GM12878 (cell line): ENCODE results near the gene C20orf173. TPM values are rescaled to one million over a fixed set of nuclear protein-coding genes. Genes with fewer than 3 reads are reported as not detected.

ENCODE experiments used
- CBFB ChIP-seq: IDR thresholded peaks from 2 replicates; pipeline ENCODE4 v1.6.1; 2016; ENCODE audit warnings: antibody characterized with exemption, low read depth
- CHD2 ChIP-seq: IDR thresholded peaks from 2 replicates; pipeline ENCODE4 v1.6.1; 2011; ENCODE audit warnings: low read depth, low read length, improper control_type of control experiment, borderline replicate concordance
- HDGF ChIP-seq: fragments of 450-650 bp; IDR thresholded peaks from 2 replicates; pipeline ENCODE4 v1.6.1; 2016; ENCODE audit warnings: antibody characterized with exemption
- JUND ChIP-seq: IDR thresholded peaks from 2 replicates; pipeline ENCODE4 v1.6.1; 2012; ENCODE audit warnings: low read depth, mild to moderate bottlenecking, low read length, improper control_type of control experiment, moderate library complexity
- LARP7 ChIP-seq: fragments of 450-650 bp; IDR thresholded peaks from 2 replicates; pipeline ENCODE4 v1.6.1; 2017; ENCODE audit warnings: mild to moderate bottlenecking
- MTA3 ChIP-seq: IDR thresholded peaks from 2 replicates; pipeline ENCODE4 v1.6.1; 2012; ENCODE audit warnings: low read length, inconsistent platforms, borderline replicate concordance
- NR2C1 ChIP-seq: fragments of 450-650 bp; IDR thresholded peaks from 2 replicates; pipeline ENCODE4 v1.6.1; 2017; ENCODE audit warnings: antibody characterized with exemption, mild to moderate bottlenecking, moderate library complexity
- PAX5 ChIP-seq: IDR thresholded peaks from 2 replicates; pipeline ENCODE4 v1.6.1; 2011; ENCODE audit warnings: low read depth, low read length, borderline replicate concordance
- SKIL ChIP-seq: fragments of 450-650 bp; IDR thresholded peaks from 2 replicates; pipeline ENCODE4 v1.6.1; 2017; ENCODE audit warnings: mild to moderate bottlenecking, low read depth, inconsistent platforms; ENCODE audit not compliant: poor library complexity, severe bottlenecking
- SMAD1 ChIP-seq: fragments of 450-650 bp; IDR thresholded peaks from 2 replicates; pipeline ENCODE4 v1.6.1; 2018; ENCODE audit warnings: mild to moderate bottlenecking, low read depth; ENCODE audit not compliant: partially characterized antibody
- SMARCA5 ChIP-seq: fragments of 450-650 bp; IDR thresholded peaks from 2 replicates; pipeline ENCODE4 v1.6.1; 2017; ENCODE audit warnings: mild to moderate bottlenecking
- ZBTB4 ChIP-seq: fragments of 450-650 bp; formaldehyde crosslinking; IDR thresholded peaks from 2 replicates; pipeline ENCODE4 v1.4.0; 2022; ENCODE audit warnings: mild to moderate bottlenecking, moderate library complexity
- ZNF687 ChIP-seq: fragments of 450-650 bp; IDR thresholded peaks from 2 replicates; pipeline ENCODE4 v1.6.1; 2017; ENCODE audit warnings: mild to moderate bottlenecking, moderate library complexity
- polyA plus RNA-seq, 11 experiments: library from polyadenylated mRNA; depleted of rRNA in 4 of 11; unstranded in 6 of 11; stranded (reverse) in 5 of 11; fragments of >200 nt; fragmentation: Nextera tagmentation in 4 of 11; fragmentation: Illumina TruSeq in 1 of 11; extraction: Ambion mirVana in 4 of 11; extraction: Trizol in 1 of 11; gene quantifications; 1 replicate in 1 of 11; 2 replicates in 10 of 11; pipeline versions ENCODE4 v1.2.1 to v1.2.3, GENCODE V29; 2011 to 2016; ENCODE audit warnings: inconsistent platforms in 2 of 11, missing spikeins in 2 of 11, low read depth in 1 of 11
- total RNA-seq, 4 experiments: library from RNA; depleted of rRNA in 3 of 4; stranded (reverse); fragments of >200 nt in 3 of 4; fragmentation: Illumina TruSeq in 1 of 4; extraction: Trizol in 1 of 4; gene quantifications; 2 replicates each; pipeline versions ENCODE4 v1.2.1 to v1.2.3, GENCODE V29; 2013 to 2021

Gene C20orf173
- total and polyA plus RNA-seq, 10 of the 15 experiments (the other 5 are each of a cell fraction or from before 2014, with no cell fraction given): not detected

- TF ChIP-seq ZBTB4 (CRISPR knock-in tag) (no peak), CBFB (no peak), HDGF (no peak), PAX5 (peak; percentile 78; the same call in 1 of the 2 replicates), SMAD1 (no peak), NR2C1 (no peak), ZNF687 (no peak), LARP7 (no peak), MTA3 (no peak), CHD2 (no peak), SMARCA5 (no peak), SKIL (no peak), JUND (no peak)
- TF ChIP-seq, all 136 proteins: peak for 6
Observed at GRCh38 chr20:35478804-35479472, 50.5 kb downstream of the C20orf173 start (continued).
